SIG-M5 (cell line): Measurements from ENCODE around the gene ROPN1.

Experiments used
- DNase-seq: peaks from one replicate; lab custom pipeline; 2025; lab: John Stamatoyannopoulos, UW

ROPN1 gene

DNA sequence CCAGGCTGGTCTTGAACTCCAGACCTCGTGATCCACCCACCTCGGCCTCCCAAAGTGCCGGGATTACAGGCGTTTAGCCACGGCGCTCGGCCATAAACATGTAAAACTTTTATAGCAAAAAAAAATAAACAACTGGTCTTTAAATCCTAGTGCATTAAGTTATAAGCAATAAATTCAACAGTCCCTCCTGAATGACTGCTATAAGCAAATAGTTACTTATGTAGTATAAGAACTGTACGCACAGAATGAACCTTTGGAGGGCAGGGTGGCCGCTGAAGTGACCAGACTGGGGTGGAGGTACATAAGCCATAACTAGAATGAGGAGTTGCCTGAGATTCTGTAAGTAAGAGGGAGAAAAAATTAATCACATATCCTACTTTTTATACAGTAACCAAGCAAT lies 43.5 kb downstream of the ROPN1 start:
- no peak for DNase-seq

DNA sequence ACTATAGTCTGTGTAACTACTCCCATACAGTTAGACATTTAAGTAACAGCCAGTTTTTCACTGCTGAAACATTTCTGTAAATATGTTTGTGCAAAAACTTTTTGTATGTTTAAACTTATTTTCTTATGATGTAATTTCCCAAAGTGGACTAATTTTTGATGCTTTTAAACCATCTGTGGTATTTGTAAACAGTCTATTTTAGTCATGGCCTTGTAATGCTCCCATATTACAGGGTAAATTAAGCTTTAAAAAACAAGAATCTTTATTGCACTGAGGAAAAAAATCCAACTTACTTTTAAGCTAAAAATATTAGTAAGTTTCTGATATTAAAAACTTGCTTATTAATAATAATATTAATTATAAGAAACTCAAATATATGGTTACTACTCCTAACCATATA lies 44.4 kb downstream of the ROPN1 start:
- no peak for DNase-seq

- no peak for DNase-seq
Measured at GRCh38 chr3:123941542-123941941, 50.4 kb downstream of the ROPN1 start.

GRCh38 chr3:123941121-123941520 lies 50.8 kb downstream of the ROPN1 start:
- no peak for DNase-seq

GRCh38 chr3:123939706-123940105 lies 52.2 kb downstream of the ROPN1 start:
- no peak for DNase-seq

DNA sequence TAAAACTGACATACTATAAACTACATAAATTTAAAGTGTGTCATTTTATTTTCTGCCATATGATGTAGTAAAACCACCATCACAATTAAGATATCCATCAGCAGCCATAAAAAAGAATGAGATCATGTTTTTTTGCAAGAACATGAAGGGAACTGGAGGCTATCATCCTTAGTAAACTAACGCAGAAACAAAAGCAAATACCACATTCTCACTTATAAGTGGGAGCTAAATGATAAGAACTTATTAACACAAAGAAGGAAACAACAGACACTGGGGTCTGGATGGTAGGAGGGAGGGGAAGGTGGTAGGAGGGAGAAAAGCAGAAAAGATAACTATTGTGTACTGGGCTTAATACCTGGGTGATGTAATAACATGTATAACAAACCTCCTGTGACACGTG lies 55.5 kb downstream of the ROPN1 start:
- no peak for DNase-seq

DNA sequence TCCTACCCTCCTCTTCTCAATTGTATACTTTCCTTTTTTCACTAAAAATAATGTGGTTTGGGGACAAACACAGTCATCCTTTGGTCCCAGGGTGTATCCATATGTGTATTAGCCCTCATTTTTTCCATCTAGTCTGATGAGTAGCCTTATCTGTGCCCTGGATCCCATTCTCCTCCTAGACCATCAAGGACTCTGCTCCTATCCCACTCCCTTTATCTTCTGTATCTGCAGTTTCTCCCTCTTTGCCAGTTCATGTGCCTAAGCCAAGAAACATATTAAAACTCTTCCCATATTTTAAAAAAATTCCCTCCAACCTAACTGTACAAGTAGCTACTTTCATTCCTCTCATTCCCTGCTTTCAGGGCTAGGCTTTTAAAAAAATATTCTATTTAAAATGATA lies 56.1 kb downstream of the ROPN1 start:
- DNase-seq, result no peak

GRCh38 chr3:123934250-123934649 lies 57.7 kb downstream of the ROPN1 start:
- no peak for DNase-seq

GRCh38 chr3:123930445-123930844 lies 61.5 kb downstream of the ROPN1 start:
- DNase-seq, result no peak

DNA sequence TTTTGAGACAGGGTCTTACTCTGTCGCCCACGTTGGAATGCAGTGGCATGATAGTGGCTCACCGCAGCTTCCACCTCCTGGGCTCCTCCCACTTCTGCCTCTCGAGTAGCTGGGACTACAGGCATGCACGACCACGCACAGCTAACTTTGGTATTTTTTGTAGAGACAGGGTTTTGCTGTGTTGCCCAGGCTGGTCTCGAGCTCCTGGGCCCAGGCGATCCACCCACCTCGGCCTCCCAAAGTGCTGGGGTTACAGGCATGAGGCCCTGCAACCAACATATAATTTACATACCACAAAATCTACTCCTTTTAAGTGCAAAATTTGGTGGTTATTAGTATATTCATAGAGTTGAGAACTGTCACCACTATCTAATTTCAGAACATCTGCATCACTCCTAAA lies 62.6 kb downstream of the ROPN1 start:
- DNase-seq, result no peak

DNA sequence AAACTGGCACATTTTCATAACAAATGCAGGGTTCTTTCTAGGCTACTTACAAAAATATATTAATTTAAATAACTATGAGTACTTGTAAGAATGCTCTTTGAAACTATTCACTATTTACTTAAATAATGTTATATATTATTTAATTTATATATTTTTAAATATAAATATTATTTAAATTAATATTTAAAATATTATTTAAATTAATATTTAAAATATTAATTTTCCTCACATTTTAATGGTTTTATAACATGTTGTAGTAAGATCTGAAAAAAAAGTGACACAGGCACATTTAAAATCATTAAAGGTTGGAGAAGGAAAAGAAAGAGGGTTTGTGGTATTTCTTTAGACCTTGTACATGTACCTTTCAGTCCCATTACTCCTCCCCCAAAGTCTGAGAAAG lies 65.5 kb downstream of the ROPN1 start:
- no peak for DNase-seq

DNA sequence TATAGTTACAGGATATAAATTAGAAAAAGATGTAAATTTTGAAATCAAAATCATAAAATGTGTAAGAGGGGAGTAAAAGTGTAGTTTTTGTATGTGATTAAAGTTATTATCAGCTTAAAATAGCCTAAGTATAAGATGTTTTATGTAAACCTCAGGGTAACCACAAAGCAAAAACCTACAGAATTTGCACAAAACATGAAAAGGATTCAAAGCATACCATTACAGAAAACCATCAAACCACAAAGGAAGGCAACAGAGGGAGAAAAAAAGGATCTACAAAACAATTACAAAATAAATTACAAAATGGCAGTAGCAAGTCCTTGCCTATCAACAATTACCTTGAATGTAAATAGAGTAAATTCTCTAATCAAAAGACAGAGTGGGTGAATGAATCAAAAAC lies 71.1 kb downstream of the ROPN1 start:
- no peak for DNase-seq

DNA sequence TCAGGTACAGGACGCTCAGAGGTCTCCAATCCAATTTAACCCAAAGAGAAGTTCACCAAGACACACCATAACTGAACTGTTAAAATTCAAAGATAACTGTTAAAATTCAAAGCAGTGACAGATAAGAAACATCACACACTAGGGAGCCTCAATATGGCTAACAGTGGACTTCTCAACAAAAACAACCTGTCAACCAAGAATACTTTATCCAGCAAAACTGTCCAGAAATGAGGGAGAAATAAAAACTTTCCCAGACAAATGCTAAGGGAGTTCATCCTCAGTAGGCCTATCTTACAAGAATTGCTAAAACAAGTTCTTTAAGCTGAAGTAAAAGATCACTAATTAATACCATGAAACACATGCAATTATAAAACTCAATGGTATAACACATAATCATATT lies 71.5 kb downstream of the ROPN1 start:
- no peak for DNase-seq

DNA sequence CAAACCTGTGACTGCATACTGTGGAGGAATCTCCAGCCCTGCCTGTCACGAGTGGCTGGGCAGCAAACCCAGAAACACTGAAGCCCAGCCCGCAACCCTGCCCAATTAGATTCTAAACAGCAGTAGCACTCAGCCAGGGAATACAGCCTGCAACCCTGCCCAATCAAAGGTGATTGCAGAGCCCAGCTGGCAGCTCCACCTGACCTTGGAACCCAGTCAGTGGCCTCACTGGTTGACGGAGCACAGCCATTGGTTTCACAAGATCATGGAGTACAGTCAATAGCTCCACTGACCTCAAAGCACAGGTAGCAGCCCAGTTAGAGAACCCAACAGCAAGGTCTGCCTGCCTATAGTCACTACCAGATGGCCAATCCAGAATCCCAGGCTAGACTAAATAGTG lies 72.6 kb downstream of the ROPN1 start:
- no peak for DNase-seq
